IMR-90 (cell line): ENCODE measurements around the gene COL20A1. TPM values are rescaled to one million over a fixed set of nuclear protein-coding genes. Genes with fewer than 3 reads are reported as not detected.

Experiments used
- ATAC-seq: fragments of 200-7000 bp; cut with Tn5 transposase; 2 replicates; pipeline ENCODE4 v1.9.1; 2020; ENCODE audit warnings: low read depth, mild to moderate bottlenecking, moderate library complexity
- BruUV-seq: library from RNA; stranded (reverse); fragments of 400-500 nt; replicated peaks from 2 replicates; lab custom pipeline; 2021; lab: Mats Ljungman, UMichigan
- CTCF ChIA-PET: fragments of 300-600 bp; formaldehyde crosslinking; extraction: SDS; loops from one replicate; lab custom pipeline; 2021; ENCODE audit warnings: antibody characterized with exemption; lab: Yijun Ruan, JAX
- POLR2A ChIA-PET: fragments of 300-600 bp; sonication (Branson Sonifier 250); formaldehyde crosslinking; loops from one replicate; lab custom pipeline; 2022; ENCODE audit warnings: antibody characterized with exemption; ENCODE audit not compliant: unreplicated experiment; lab: Charles Lee
- DNase-seq: peaks from one replicate; pipeline ENCODE4 v3.0.0; 2013
- H2AFZ ChIP-seq: replicated peaks from 2 replicates; pipeline ENCODE3; 2013; ENCODE audit warnings: low read length, mild to moderate bottlenecking; ENCODE audit not compliant: poor library complexity
- H2AK5ac ChIP-seq: 2 replicates; pipeline ENCODE4 v1.6.1; 2013; ENCODE audit warnings: low read depth, low read length, inconsistent platforms
- H2AK9ac ChIP-seq: replicated peaks from 2 replicates; pipeline ENCODE3; 2013; ENCODE audit warnings: mild to moderate bottlenecking, low read depth, low read length, moderate library complexity; ENCODE audit not compliant: poor library complexity
- H2BK120ac ChIP-seq: 2 replicates; pipeline ENCODE4 v1.6.1; 2013; ENCODE audit warnings: low read depth, low read length, inconsistent platforms
- H2BK15ac ChIP-seq: 3 replicates; pipeline ENCODE4 v1.6.1; 2013; ENCODE audit warnings: low read depth, low read length, inconsistent platforms
- H2BK20ac ChIP-seq: 2 replicates; pipeline ENCODE4 v1.6.1; 2013; ENCODE audit warnings: low read depth, mild to moderate bottlenecking, inconsistent platforms, low read length, moderate library complexity
- H2BK5ac ChIP-seq: 2 replicates; pipeline ENCODE4 v1.6.1; 2013; ENCODE audit warnings: mild to moderate bottlenecking, low read depth, low read length, inconsistent platforms; ENCODE audit not compliant: poor library complexity, severe bottlenecking
- H3K14ac ChIP-seq: replicated peaks from 2 replicates; pipeline ENCODE4 v1.6.1; 2013; ENCODE audit warnings: low read depth, low read length, inconsistent platforms
- H3K18ac ChIP-seq: 2 replicates; pipeline ENCODE4 v1.6.1; 2013; ENCODE audit warnings: low read depth, low read length, control low read depth
- H3K23ac ChIP-seq: 2 replicates; pipeline ENCODE4 v1.6.1; 2013; ENCODE audit warnings: low read depth, low read length, inconsistent platforms
- H3K27ac ChIP-seq: 2 replicates; pipeline ENCODE4 v1.5.1; 2013; ENCODE audit warnings: mild to moderate bottlenecking, control low read depth, low read length; ENCODE audit not compliant: insufficient read depth
- H3K27me3 ChIP-seq: 2 replicates; pipeline ENCODE4 v1.6.1; 2013; ENCODE audit warnings: low read length; ENCODE audit not compliant: control insufficient read depth, insufficient read depth
- H3K36me3 ChIP-seq: 2 replicates; pipeline ENCODE4 v1.6.1; 2013; ENCODE audit warnings: low read length, mixed read lengths; ENCODE audit not compliant: control insufficient read depth, insufficient read depth
- H3K4ac ChIP-seq: 2 replicates; pipeline ENCODE4 v1.6.1; 2013; ENCODE audit warnings: low read depth, low read length, inconsistent platforms
- H3K4me1 ChIP-seq: 2 replicates; pipeline ENCODE4 v1.6.1; 2013; ENCODE audit warnings: low read length, mixed read lengths; ENCODE audit not compliant: control insufficient read depth, insufficient read depth
- H3K4me2 ChIP-seq: 2 replicates; pipeline ENCODE4 v1.6.1; 2013; ENCODE audit warnings: low read depth, mild to moderate bottlenecking, control low read depth, low read length, moderate library complexity
- H3K4me3 ChIP-seq: 2 replicates; pipeline ENCODE4 v1.5.1; 2013; ENCODE audit warnings: low read depth, mild to moderate bottlenecking, control low read depth, low read length, moderate library complexity; ENCODE audit not compliant: insufficient read depth
- H3K56ac ChIP-seq: 2 replicates; pipeline ENCODE4 v1.6.1; 2013; ENCODE audit warnings: low read length, inconsistent platforms; ENCODE audit not compliant: insufficient read depth; ENCODE audit errors: extremely low read depth
- H3K79me1 ChIP-seq, 2 experiments: 2 replicates each; pipeline ENCODE4 v1.6.1; 2013; ENCODE audit warnings: low read length in 2 of 2, inconsistent platforms in 1 of 2, low read depth in 1 of 2
- H3K9ac ChIP-seq: 2 replicates; pipeline ENCODE4 v1.6.1; 2013; ENCODE audit warnings: low read depth, low read length, control low read depth
- H3K9me1 ChIP-seq: 2 replicates; pipeline ENCODE4 v1.6.1; 2013; ENCODE audit warnings: low read length, inconsistent platforms; ENCODE audit not compliant: insufficient read depth
- H3K9me3 ChIP-seq: 2 replicates; pipeline ENCODE4 v1.6.1; 2013; ENCODE audit warnings: low read length; ENCODE audit not compliant: control insufficient read depth, insufficient read depth
- H4K20me1 ChIP-seq: 2 replicates; pipeline ENCODE4 v1.6.1; 2013; ENCODE audit warnings: low read length, inconsistent platforms; ENCODE audit not compliant: insufficient read depth
- H4K5ac ChIP-seq: 2 replicates; pipeline ENCODE4 v1.6.1; 2013; ENCODE audit warnings: mild to moderate bottlenecking, low read depth, low read length, control low read depth
- H4K8ac ChIP-seq, 2 experiments: 2 replicates each; pipeline ENCODE4 v1.6.1; 2013; ENCODE audit warnings: low read depth in 2 of 2, low read length in 2 of 2, control low read depth in 1 of 2, inconsistent platforms in 1 of 2
- H4K91ac ChIP-seq: 2 replicates; pipeline ENCODE4 v1.6.1; 2013; ENCODE audit warnings: low read depth, low read length, inconsistent platforms; ENCODE audit not compliant: insufficient read depth
- BHLHE40 ChIP-seq: fragments of 150-350 bp; IDR thresholded peaks from 2 replicates; pipeline ENCODE4 v1.6.1; 2016; ENCODE audit warnings: mild to moderate bottlenecking, low read depth, low read length
- FOS ChIP-seq: fragments of 150-350 bp; IDR thresholded peaks from 2 replicates; pipeline ENCODE4 v1.6.1; 2016; ENCODE audit warnings: low read depth, low read length
- MAFK ChIP-seq: IDR thresholded peaks from 2 replicates; pipeline ENCODE4 v1.6.1; 2012; ENCODE audit warnings: low read depth, low read length, improper control_type of control experiment
- MXI1 ChIP-seq: IDR thresholded peaks from 2 replicates; pipeline ENCODE4 v1.6.1; 2012; ENCODE audit warnings: low read depth, mild to moderate bottlenecking, low read length, moderate library complexity, borderline replicate concordance
- NFE2L2 ChIP-seq: fragments of 150-350 bp; IDR thresholded peaks from 2 replicates; pipeline ENCODE4 v1.6.1; 2016; ENCODE audit warnings: low read depth, mild to moderate bottlenecking, low read length
- RFX5 ChIP-seq: IDR thresholded peaks from 2 replicates; pipeline ENCODE4 v1.8.0; 2012; ENCODE audit warnings: low read depth, mild to moderate bottlenecking, low read length, moderate library complexity
- USF2 ChIP-seq: fragments of 150-350 bp; IDR thresholded peaks from 2 replicates; pipeline ENCODE4 v1.6.1; 2017; ENCODE audit warnings: mild to moderate bottlenecking, antibody characterized with exemption, low read length, low read depth
- WGBS, 2 experiments: methylation state at CpG; one replicate each; pipeline versions ENCODE4 v1.1.5 to v1.1.7; 2013; ENCODE audit warnings: missing lambda C conversion rate in 2 of 2; ENCODE audit not compliant: insufficient read length in 1 of 2; ENCODE audit errors: extremely low coverage in 2 of 2; 5-methylcytosine and 5-hydroxymethylcytosine counted together
- dilution Hi-C: fragments of 300-500 bp; cut with HindIII; formaldehyde crosslinking; loops from one replicate; pipeline ENCODE4 v1.14.3; 2018; ENCODE audit warnings: low sequenced_read_pairs; ENCODE audit not compliant: unreplicated experiment
- in situ Hi-C: fragments of 300-500 bp; cut with MboI; formaldehyde crosslinking; loops from 3 replicates; pipeline ENCODE4 v1.14.3; 2019; ENCODE audit warnings: low sequenced_read_pairs, inconsistent platforms, mixed read lengths
- intact Hi-C: fragments of 100-400 bp; cut with micrococcal nuclease; formaldehyde crosslinking; loops from 2 replicates; pipeline ENCODE4 v1.10.0; 2022
- polyA plus RNA-seq, 3 experiments: library from polyadenylated mRNA; depleted of rRNA; stranded (reverse); fragments of >200 nt; gene quantifications; 2 replicates each; pipeline ENCODE4 v1.2.3, GENCODE V29; 2012; ENCODE audit warnings: low replicate concordance in 1 of 3
- total RNA-seq: library from RNA; depleted of rRNA; stranded (reverse); fragments of >200 nt; gene quantifications from 2 replicates; pipeline ENCODE4 v1.2.3, GENCODE V29; 2012
- TF ChIP-seq, protein P1 (sequence below): conservative IDR thresholded peaks from 2 replicates; pipeline ENCODE4 v1.5.1; 2012; ENCODE audit warnings: mild to moderate bottlenecking, low read depth, low read length, improper control_type of control experiment

COL20A1 gene
- total and polyA plus RNA-seq, 2 of the 4 experiments (the other 2 are of a cell fraction) = not detected

GRCh38 chr20:63268671-63269439 lies 24.1 kb upstream of the COL20A1 start:
- ChIA-PET POLR2A (no interaction called here), CTCF (no interaction called here)
- BruUV-seq = no TSS peak
- TF ChIP-seq, protein P1, sequence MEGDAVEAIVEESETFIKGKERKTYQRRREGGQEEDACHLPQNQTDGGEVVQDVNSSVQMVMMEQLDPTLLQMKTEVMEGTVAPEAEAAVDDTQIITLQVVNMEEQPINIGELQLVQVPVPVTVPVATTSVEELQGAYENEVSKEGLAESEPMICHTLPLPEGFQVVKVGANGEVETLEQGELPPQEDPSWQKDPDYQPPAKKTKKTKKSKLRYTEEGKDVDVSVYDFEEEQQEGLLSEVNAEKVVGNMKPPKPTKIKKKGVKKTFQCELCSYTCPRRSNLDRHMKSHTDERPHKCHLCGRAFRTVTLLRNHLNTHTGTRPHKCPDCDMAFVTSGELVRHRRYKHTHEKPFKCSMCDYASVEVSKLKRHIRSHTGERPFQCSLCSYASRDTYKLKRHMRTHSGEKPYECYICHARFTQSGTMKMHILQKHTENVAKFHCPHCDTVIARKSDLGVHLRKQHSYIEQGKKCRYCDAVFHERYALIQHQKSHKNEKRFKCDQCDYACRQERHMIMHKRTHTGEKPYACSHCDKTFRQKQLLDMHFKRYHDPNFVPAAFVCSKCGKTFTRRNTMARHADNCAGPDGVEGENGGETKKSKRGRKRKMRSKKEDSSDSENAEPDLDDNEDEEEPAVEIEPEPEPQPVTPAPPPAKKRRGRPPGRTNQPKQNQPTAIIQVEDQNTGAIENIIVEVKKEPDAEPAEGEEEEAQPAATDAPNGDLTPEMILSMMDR = no peak
- TF ChIP-seq USF2 = no peak
- TF ChIP-seq FOS = no peak
- no peak for TF ChIP-seq BHLHE40
- no peak for TF ChIP-seq NFE2L2
- TF ChIP-seq MAFK = no peak
- TF ChIP-seq MXI1 = no peak
- no peak for TF ChIP-seq RFX5
- peaks cover 0 to 15% of the 10 kb centered on the region in 2 experiments; a peak in 3 of 4 replicates for H3K79me1 ChIP-seq
- in situ Hi-C loops = no loop called here
- no peaks in the 10 kb centered on the region for H3K36me3 ChIP-seq
- no peak overlapping the region for H3K23ac ChIP-seq
- peaks cover 25% of the 10 kb centered on the region for H3K27me3 ChIP-seq
- H2AFZ ChIP-seq = no peak overlapping the region
- H4K91ac ChIP-seq = no peak overlapping the region
- H3K9ac ChIP-seq = no peak overlapping the region
- H2BK5ac ChIP-seq = no peak overlapping the region
- no peak overlapping the region for H3K4ac ChIP-seq
- H3K9me3 ChIP-seq = no peaks in the 10 kb centered on the region
- no peak overlapping the region for H2AK5ac ChIP-seq
- H3K4me3 ChIP-seq = no peak overlapping the region
- H3K14ac ChIP-seq = no peak overlapping the region
- H3K18ac ChIP-seq = no peak overlapping the region
- ATAC-seq (no peak), DNase-seq (no peak)
- intact Hi-C loops = no loop called here
- 0 out of 2 replicates have a peak, but pooled peaks cover 2% of the 10 kb centered on the region for H3K9me1 ChIP-seq
- H2AK9ac ChIP-seq = no peak overlapping the region
- dilution Hi-C loops = no loop called here
- H2BK120ac ChIP-seq = no peak overlapping the region
- no peak overlapping the region for H4K5ac ChIP-seq
- no peak overlapping the region for H4K8ac ChIP-seq
- no peak overlapping the region for H2BK20ac ChIP-seq
- no peak overlapping the region for H3K56ac ChIP-seq
- H2BK15ac ChIP-seq = no peak overlapping the region
- H4K20me1 ChIP-seq = peaks cover 8% of the 10 kb centered on the region
- WGBS, 2 experiments = 50% methylated on average over 2 of the region's 18 CpGs; no CpG with 5 or more reads in 1 of the 2 experiments
- H3K4me2 ChIP-seq = no peak overlapping the region
- no peak overlapping the region for H3K27ac ChIP-seq
- peaks cover 3% of the 10 kb centered on the region for H3K4me1 ChIP-seq
